ENCODE measurements around the gene PLXNA3.
"Not testable (repeated sequence)": the region's sequence is repeated elsewhere in the genome, so short reads cannot be mapped to it uniquely, and the experiment has no call there.

Gene PLXNA3

DNA sequence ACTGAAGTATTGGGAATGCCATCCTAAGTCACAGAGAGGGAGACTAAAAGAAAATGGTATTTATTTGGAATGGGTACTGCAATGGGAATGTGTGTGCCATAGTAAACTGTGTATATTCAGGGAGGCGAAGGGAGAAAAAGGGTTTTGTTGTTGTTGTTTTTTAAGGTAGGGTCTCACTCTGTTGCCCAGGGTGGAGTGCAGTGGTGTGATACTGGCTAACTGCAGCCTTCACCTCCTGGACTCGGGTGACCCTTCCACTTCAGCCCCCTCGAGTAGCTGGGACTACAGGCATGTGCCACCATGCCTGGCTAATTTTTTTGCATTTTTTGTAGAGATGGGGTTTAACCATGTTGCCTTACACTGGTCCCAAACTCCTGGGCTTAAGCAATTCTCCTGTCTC, 36.6 kb downstream of the PLXNA3 start:
- no peak overlapping the region for H3K4me3 ChIP-seq (ENCODE audit: low read depth, low read length)
- TF ChIP-seq, protein P1, sequence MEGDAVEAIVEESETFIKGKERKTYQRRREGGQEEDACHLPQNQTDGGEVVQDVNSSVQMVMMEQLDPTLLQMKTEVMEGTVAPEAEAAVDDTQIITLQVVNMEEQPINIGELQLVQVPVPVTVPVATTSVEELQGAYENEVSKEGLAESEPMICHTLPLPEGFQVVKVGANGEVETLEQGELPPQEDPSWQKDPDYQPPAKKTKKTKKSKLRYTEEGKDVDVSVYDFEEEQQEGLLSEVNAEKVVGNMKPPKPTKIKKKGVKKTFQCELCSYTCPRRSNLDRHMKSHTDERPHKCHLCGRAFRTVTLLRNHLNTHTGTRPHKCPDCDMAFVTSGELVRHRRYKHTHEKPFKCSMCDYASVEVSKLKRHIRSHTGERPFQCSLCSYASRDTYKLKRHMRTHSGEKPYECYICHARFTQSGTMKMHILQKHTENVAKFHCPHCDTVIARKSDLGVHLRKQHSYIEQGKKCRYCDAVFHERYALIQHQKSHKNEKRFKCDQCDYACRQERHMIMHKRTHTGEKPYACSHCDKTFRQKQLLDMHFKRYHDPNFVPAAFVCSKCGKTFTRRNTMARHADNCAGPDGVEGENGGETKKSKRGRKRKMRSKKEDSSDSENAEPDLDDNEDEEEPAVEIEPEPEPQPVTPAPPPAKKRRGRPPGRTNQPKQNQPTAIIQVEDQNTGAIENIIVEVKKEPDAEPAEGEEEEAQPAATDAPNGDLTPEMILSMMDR (IDR thresholded peaks at IDR 0.05; ENCODE audit: low read depth, low read length), result no peak

DNA sequence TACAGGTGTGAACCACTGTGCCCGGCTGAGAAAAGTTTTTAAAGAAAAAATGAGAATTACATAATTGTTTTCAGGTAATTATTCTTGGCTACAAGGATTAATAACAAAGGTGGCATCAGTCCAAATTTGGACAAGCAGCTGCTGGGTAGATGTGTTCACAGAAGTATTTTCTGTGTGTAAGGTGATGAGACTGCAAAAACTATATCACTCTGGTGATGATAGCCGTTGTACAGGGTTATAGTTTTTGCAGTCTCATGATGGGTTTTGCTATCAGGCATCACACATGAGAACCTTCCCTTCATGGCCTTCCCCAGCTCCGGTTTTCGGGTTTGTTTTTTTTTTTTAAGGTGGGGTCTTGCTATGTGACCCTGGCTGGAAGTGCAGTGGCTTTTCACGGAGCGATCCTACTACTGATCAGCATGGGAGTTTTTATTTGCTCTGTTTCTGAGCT, 37.4 kb downstream of the PLXNA3 start:
- TF ChIP-seq, protein P1 (IDR thresholded peaks at IDR 0.05; ENCODE audit: low read depth, low read length), result no peak
- H3K4me3 ChIP-seq (ENCODE audit: low read depth, low read length), result no peak overlapping the region

DNA sequence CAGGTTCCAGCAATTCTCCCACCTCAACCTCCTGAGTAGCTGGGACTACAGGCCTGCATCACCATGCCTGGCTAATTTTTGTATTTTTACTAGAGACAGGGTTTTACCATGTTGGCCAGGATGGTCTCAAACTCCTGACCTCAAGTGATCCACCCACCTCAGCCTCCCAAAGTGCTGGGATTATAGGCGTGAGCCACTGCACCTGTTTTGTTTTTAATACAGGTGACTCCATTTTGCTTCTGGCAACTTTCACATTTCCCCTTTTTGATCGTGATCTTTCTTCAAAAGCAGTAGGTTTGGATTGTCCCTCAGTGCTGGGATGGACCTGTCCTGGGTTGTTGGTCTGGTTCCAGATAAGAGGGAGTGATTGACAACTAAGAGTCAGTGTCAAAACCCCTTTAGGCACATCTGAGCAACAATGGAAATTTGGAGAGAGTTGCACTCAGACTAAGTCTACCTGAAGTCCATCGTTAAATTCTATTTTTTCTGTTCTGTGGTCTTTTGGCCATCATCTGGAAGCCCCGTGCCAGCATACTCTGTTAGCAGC, 38.6 kb downstream of the PLXNA3 start:
- not testable (repeated sequence) for H3K4me3 ChIP-seq (ENCODE audit: low read depth, low read length)

DNA sequence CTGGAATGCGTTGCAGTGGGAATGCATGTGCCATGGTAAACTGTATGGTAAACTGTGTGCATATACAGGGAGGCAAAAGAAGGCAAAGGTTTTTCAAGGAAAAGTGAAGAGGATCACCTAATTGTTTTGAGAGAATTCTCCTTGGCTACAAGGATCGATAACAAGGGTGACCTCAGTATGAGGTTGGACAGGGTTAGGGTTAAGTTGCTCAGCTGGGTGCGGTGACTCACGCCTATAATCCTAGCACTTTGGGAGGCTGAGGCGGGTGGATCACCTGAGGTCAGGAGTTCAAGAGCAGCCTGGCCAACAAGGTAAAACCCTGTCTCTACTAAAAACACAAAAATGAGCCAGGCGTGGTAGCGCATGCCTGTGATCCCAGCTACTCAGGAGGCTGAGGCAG, 43.3 kb downstream of the PLXNA3 start:
- H3K4me3 ChIP-seq (ENCODE audit: low read depth, low read length), result not testable (repeated sequence)

DNA sequence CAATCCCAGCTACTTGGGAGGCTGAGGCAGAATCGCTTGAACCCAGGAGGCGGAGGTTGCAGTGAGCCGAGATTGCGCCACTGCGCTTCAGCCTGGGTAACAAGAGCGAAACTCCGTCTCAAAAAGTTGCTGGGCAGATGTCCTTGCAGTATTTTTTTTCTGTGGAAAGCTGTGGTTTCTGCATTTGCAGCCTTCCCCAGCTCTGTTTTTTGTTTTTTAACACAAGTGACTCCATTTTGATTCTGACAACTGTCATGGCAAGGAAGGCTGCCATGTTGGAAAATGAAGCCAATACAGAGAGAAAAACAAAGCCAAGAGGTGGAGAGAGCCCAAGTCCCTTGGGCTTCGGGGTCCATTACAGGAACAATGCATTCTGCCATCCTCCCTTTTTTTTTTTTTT, 44.0 kb downstream of the PLXNA3 start:
- no peak overlapping the region for H3K4me3 ChIP-seq (ENCODE audit: low read depth, low read length)
- TF ChIP-seq, protein P1 (IDR thresholded peaks at IDR 0.05; ENCODE audit: low read depth, low read length), result no peak

DNA sequence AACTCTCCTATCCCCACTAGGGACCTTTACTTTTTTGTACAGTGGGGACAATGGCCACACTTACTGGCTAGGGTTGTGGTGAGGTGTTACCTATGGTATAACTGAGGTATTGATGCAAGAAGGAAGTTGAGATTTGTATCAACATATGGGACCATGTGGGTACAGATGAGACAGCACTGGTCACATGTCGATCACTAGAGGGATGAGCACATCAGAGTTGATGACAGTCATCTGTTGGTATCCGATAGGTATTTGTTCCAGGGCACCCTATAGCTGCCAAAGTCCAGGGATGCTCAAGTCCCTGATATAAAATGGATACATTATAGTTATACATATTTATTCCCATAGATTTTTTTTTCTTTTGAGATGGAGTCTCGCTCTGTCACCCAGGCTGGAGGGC, 44.9 kb downstream of the PLXNA3 start:
- TF ChIP-seq, protein P1 (IDR thresholded peaks at IDR 0.05; ENCODE audit: low read depth, low read length), result no peak
- no peak overlapping the region for H3K4me3 ChIP-seq (ENCODE audit: low read depth, low read length)

DNA sequence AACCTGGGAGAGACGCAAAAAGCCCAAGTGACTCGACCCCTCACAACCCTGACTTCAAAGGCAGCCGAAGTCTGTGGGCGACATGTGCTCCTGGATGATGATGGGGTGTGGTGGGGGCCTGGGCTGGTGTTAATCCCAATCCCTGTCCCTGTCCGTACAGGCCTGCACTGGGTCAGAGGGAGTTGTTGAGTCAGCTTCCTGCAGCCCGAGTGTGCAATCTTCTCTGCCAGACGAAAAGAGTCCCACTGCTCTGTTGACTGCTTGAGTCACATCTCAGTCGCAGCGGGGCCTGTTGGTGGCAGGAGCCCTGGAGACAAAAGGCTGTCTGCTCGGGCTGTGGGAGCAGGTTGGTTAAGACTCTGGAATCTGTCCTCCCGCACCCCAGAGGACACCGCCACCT, 47.7 kb downstream of the PLXNA3 start:
- no peak overlapping the region for H3K4me3 ChIP-seq (ENCODE audit: low read depth, low read length)
- TF ChIP-seq, protein P1 (IDR thresholded peaks at IDR 0.05; ENCODE audit: low read depth, low read length), result no peak

DNA sequence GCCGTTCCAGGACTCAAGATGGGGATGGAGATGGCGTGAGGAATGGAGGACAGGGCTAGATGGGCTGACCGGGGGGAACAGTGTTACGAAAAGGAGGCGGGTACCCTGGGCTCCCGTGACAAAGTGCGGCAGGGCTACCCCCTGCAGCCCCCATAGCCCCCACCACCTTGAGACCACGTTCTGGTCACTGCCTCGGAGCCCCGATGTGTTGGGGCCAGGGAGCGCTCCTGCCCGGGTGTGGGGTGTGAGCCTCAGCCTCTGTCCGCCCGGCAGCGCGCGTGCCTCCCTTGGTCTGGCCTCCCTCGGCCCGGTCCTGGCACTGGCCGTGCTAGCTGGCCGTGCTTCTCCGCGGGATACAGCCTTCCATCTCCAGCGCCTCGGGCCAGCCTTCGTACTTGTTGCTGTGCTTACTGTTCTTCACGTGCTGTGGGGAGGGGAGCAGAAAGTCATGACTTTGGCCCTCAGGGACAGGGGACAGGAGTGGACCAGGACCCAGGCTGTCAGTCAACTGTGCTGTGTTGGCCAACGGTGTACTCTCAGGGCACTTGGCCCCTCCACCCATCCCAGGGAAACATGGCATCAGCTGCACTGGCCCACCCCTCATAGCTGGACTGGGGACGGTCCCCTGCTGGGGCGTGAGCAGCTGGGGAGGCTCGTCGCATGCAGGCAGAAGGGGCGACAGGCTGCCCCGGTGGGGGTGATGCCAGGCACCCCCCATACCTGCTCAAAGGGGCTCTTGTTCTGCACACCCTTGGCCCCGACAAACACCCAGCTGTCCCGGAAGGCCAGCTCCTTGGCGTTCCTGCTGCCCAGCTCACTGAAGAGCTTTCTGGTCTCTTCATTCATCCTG, 48.6 kb downstream of the PLXNA3 start:
- no peak overlapping the region for H3K4me3 ChIP-seq (ENCODE audit: low read depth, low read length)
- TF ChIP-seq, protein P1 (IDR thresholded peaks at IDR 0.05; ENCODE audit: low read depth, low read length), result no peak
